Measurements from ENCODE around the gene CSPG4.
"Not testable (repeated sequence)": the region's sequence is repeated elsewhere in the genome, so short reads cannot be mapped to it uniquely, and the experiment has no call there.

Gene CSPG4, protein sequence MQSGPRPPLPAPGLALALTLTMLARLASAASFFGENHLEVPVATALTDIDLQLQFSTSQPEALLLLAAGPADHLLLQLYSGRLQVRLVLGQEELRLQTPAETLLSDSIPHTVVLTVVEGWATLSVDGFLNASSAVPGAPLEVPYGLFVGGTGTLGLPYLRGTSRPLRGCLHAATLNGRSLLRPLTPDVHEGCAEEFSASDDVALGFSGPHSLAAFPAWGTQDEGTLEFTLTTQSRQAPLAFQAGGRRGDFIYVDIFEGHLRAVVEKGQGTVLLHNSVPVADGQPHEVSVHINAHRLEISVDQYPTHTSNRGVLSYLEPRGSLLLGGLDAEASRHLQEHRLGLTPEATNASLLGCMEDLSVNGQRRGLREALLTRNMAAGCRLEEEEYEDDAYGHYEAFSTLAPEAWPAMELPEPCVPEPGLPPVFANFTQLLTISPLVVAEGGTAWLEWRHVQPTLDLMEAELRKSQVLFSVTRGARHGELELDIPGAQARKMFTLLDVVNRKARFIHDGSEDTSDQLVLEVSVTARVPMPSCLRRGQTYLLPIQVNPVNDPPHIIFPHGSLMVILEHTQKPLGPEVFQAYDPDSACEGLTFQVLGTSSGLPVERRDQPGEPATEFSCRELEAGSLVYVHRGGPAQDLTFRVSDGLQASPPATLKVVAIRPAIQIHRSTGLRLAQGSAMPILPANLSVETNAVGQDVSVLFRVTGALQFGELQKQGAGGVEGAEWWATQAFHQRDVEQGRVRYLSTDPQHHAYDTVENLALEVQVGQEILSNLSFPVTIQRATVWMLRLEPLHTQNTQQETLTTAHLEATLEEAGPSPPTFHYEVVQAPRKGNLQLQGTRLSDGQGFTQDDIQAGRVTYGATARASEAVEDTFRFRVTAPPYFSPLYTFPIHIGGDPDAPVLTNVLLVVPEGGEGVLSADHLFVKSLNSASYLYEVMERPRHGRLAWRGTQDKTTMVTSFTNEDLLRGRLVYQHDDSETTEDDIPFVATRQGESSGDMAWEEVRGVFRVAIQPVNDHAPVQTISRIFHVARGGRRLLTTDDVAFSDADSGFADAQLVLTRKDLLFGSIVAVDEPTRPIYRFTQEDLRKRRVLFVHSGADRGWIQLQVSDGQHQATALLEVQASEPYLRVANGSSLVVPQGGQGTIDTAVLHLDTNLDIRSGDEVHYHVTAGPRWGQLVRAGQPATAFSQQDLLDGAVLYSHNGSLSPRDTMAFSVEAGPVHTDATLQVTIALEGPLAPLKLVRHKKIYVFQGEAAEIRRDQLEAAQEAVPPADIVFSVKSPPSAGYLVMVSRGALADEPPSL (N-terminal part only)

GRCh38 chr15:75712668-75713337 lies at the start of gene CSPG4:
Gene CSPG4, minus strand, starts transcription at chr15:75712848. Its CDS starts 93 bp downstream, at chr15:75712755.
- DNase-seq, result no peak

- not testable (repeated sequence) for DNase-seq
Measured at GRCh38 chr15:75762357-75762718, 49.7 kb upstream of the CSPG4 start.

DNA sequence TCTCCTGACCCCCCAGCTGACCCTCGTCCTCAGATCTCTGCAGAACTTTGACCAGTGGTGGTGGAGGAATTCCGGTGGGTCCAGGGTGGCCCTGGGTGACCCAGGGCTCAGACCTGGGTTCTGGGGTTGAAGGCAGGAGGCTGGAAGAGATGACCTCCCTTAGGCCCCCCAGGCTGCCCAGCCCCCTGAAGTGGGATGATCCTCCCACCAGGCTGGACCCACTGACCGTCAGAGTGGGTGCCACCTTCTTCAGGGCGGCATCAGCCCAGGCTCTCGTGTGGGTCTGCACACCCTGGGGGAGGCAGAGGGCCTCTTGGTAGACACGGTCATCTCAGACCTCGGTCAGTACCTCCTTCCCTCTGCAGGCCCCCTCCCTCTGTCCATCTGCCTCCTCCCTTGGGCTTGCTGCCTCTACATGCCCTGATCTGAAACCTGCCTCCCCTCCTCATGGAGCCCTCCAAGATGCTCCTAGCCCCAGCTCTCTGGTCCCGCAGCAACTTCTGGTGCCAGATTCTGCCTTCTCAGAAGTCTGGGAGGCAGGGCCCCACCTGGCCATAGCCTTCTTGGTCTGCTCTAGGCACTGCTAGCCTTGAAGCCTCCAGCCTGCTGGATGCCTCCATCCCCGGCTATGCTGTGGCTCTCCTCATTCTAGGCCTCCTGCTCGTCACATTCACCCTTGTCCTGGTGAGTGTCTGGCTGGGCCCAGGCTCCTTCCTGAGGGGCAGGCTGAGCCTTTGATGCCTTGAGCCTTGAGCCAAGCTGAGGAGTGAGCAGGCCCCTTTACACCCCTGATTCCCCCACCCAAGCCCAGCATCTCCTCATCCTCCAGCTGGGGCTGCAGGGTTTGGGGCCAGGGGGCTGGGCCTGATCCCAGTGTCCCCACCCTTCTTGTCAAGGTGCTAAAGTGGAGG lies 49.1 kb upstream of the CSPG4 start:
- DNase-seq, result no peak

- DNase-seq, result no peak
Measured at GRCh38 chr15:75760704-75761435, 48.2 kb upstream of the CSPG4 start.

- DNase-seq, result not testable (repeated sequence)
Measured at GRCh38 chr15:75760131-75760520, 47.5 kb upstream of the CSPG4 start.

DNA sequence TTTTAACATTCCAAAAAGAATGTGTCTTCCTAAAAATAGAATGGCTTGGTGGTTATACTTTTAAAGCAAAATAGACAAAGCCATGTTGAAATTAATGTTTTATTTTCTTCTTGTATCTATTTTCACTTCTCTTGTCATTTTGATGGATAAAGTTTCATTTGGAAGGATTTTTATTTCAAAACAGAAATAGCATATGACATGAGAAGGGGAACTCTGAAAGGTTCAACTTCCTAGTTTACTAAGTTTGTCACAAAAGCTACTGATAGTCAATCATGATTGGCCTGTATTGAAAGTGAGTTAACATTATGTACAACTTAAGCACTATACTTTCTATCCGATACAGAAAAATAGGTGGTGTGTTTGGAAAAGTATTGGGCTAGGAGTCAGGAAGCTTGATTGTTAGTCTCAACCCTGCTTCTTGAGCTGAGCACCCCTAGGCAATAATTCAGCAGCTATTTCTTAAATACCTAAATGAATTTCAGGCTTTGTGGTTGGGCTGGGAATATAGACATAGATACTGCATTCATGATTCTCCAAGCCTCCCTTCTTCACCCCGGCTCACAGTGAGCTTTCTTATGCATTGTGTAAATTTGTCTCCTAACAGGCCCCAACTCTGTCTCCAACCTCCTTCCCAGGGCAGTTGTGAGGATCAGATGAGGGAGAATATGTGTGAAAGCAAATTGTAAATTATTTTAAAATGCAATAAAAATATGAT lies 46.9 kb upstream of the CSPG4 start:
- DNase-seq, result no peak

DNA sequence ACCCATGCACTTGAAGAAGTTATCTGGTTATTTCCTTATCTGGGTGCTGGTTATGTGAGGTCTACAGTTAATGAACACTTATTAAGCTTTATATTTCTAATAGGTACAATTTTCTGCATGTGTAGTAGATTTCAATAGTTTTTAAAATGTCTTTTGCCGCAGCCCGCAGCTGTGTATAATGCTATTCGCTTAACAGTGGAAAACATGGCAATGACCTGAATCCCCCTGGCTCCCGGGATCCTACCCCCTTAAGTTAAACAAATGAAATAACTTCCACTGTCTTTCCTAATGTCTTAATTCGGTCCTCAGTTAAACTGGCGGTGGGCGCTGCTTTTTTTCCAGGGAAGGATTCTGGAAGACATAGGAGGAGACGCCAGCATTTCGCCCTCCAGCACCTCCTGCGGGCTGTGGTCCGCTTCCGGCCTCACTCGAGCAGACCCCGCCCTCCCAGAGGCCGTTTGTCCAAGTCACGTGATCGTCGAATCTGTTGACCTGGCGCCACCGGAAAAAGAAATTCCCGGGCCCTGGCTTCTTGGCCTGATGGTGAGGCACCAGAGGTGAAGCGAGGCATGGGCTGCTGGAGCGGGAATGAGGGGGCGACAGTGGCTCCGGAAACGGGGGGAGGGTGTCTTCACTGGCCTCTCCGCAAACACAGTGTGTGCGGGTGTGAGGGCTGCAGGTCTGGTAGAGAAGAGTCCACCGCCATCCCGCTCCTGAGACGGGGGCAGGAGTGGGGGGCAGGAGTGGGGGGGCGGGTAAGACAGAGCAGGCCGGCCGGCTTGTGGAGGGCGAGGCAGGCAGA lies 45.6 kb upstream of the CSPG4 start:
- DNase-seq, result peak; percentile 86

GRCh38 chr15:75754871-75755270 lies 42.2 kb upstream of the CSPG4 start:
- not testable (repeated sequence) for DNase-seq

- DNase-seq, result no peak
Measured at GRCh38 chr15:75753145-75753544, 40.5 kb upstream of the CSPG4 start.

GRCh38 chr15:75751891-75752290 lies 39.2 kb upstream of the CSPG4 start:
- no peak for DNase-seq

DNA sequence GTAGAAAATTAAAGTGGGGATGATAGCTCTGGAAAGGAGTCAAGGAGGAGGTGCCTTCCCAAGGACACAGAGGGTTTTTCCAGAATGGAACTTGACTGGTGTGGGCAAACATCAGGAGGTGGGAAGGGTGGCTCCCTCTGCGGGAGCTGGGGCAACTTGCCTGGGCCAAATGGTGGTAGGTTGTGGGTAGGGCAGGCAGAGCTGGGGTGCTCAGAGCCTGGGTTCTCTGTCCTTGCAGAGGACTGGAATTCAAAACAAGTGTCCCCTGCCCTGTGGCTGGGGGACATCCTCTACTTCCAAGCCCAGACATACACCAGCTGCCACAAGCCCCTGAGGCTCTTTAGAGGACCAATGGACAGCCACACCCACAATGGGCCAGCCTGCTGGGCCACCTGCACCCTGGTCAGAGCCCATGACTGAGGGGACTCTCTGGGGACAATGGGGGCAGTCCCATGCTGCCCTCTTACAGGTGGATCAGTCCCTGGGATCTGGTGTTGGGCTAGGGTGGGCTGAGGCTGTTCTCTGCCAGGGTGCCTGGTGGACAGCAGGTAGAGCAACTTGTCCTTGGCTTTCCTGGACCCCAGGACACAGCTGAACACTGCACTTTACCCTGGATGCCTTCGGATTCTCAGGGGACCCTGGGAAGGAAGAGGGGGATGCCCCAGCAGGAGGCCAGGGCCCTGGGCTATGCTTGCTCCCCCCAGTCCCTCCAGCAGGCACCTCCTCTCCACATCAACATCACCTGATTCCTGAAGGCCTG lies 38.6 kb upstream of the CSPG4 start:
- no peak for DNase-seq

- DNase-seq, result no peak
Measured at GRCh38 chr15:75750261-75751050, 37.8 kb upstream of the CSPG4 start.

DNA sequence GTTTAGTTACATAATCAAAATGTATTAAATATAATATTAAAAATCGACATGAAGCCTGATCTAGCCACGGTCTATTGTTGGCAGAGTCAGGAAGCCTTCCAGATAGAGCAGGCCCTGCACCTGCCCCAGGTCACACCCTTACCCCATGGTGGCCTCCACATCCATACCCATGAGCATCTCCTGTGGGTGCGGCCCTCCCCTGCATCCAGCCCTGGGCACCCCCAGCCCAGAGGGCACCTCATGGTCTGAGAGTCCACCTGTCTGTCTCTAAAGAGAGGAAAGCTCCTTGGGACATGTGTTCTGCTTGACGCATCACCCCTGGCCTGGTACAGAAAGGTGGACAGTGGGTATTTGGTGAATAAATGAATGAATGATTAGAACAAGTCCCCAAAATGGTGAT lies 37.2 kb upstream of the CSPG4 start:
- DNase-seq, result no peak

GRCh38 chr15:75748882-75749281 lies 36.2 kb upstream of the CSPG4 start:
- DNase-seq, result not testable (repeated sequence)

- DNase-seq, result not testable (repeated sequence)
Measured at GRCh38 chr15:75747121-75747520, 34.5 kb upstream of the CSPG4 start.

DNA sequence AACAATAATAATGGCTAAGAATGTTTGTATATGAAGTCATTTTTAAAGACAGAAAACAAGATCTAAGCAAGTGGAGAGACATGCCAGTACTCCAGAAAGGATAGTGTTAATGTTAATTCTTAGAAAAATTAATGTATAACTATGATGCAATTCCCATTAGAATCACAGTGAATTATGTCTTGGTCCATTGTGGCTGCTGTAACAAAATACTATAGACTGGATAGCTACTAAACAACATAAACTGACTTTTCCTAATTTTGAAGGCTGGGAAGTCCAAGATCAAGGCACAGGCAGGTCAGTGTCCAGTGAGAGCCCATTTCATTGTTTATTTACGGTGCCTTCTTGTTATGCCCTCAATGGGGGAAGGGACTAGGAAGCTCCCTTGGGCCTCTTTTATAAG lies 32.7 kb upstream of the CSPG4 start:
- no peak for DNase-seq

GRCh38 chr15:75742346-75742745 lies 29.7 kb upstream of the CSPG4 start:
- DNase-seq, result not testable (repeated sequence)

Measured in NCI-H1092 treated with DMSO at 0.1 percent for 48 hours (cell line).